Neural crest cell (in vitro differentiated cells): ENCODE measurements around the gene FBRSL1. TPM values are rescaled to one million over a fixed set of nuclear protein-coding genes. Genes with fewer than 3 reads are reported as not detected.

Source experiments
- DNase-seq: peaks from one replicate; pipeline ENCODE4 v3.0.0; 2021; ENCODE audit warnings: low read depth, mixed read lengths, low spot score
- H3K27ac Mint-ChIP-seq: one replicate; pipeline ENCODE4 v1.8.0; 2021; ENCODE audit warnings: mild to moderate bottlenecking, mixed read lengths; ENCODE audit not compliant: unreplicated experiment
- H3K27me3 Mint-ChIP-seq: 2 replicates; pipeline ENCODE4 v1.8.0; 2021; ENCODE audit warnings: low read depth, mild to moderate bottlenecking, mixed read lengths
- H3K36me3 Mint-ChIP-seq: 2 replicates; pipeline ENCODE4 v1.8.0; 2021; ENCODE audit warnings: low read depth, mild to moderate bottlenecking, mixed read lengths
- H3K4me1 Mint-ChIP-seq: 2 replicates; pipeline ENCODE4 v1.8.0; 2021; ENCODE audit warnings: mixed read lengths
- H3K4me3 Mint-ChIP-seq: one replicate; pipeline ENCODE4 v1.8.0; 2021; ENCODE audit warnings: mild to moderate bottlenecking, mixed read lengths
- H3K9me3 Mint-ChIP-seq: 2 replicates; pipeline ENCODE4 v1.8.0; 2021; ENCODE audit warnings: mixed read lengths
- total RNA-seq: library from RNA; stranded (reverse); gene quantifications from 2 replicates; pipeline ENCODE4 v1.2.1, GENCODE V29; 2021
- TF ChIP-seq, protein P1 (sequence below): fragments of 200-600 bp; sonication (generic); conservative IDR thresholded peaks from 2 replicates; pipeline ENCODE4 v1.5.0; 2021; ENCODE audit warnings: antibody characterized with exemption, mild to moderate bottlenecking

Gene FBRSL1
- total RNA-seq, 1 donor from 2014 or later = 118 TPM

DNA sequence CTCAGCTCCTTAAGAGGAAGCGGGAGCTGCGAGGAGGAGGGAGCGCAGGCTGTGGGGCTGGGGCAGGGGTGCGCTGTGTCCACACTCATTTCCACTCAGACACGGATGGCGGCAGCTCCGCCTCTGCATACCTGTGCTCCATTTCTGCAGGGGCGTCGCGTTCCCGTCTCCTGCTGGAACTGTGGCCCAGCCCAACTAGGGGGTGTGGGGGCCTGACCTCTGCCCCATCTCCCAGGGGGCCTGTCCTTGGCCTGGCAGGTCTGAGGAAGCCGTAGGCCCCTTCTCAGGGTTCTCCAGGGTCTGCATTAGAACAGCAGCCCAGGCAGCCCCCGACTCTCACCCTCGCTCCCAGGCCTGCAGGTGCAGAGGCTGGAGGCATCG is 31.2 kb downstream of the FBRSL1 start:
- Mint-ChIP-seq H3K9me3 (peaks cover 10% of the 10 kb centered on the region), H3K4me3 (no peak overlapping the region), H3K36me3 (peaks cover 18% of the 10 kb centered on the region), H3K27me3 (no peaks in the 10 kb centered on the region), H3K4me1 (peaks cover 4% of the 10 kb centered on the region), H3K27ac (no peak overlapping the region)
- TF ChIP-seq, protein P1, sequence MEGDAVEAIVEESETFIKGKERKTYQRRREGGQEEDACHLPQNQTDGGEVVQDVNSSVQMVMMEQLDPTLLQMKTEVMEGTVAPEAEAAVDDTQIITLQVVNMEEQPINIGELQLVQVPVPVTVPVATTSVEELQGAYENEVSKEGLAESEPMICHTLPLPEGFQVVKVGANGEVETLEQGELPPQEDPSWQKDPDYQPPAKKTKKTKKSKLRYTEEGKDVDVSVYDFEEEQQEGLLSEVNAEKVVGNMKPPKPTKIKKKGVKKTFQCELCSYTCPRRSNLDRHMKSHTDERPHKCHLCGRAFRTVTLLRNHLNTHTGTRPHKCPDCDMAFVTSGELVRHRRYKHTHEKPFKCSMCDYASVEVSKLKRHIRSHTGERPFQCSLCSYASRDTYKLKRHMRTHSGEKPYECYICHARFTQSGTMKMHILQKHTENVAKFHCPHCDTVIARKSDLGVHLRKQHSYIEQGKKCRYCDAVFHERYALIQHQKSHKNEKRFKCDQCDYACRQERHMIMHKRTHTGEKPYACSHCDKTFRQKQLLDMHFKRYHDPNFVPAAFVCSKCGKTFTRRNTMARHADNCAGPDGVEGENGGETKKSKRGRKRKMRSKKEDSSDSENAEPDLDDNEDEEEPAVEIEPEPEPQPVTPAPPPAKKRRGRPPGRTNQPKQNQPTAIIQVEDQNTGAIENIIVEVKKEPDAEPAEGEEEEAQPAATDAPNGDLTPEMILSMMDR = no peak
- DNase-seq = no peak

DNA sequence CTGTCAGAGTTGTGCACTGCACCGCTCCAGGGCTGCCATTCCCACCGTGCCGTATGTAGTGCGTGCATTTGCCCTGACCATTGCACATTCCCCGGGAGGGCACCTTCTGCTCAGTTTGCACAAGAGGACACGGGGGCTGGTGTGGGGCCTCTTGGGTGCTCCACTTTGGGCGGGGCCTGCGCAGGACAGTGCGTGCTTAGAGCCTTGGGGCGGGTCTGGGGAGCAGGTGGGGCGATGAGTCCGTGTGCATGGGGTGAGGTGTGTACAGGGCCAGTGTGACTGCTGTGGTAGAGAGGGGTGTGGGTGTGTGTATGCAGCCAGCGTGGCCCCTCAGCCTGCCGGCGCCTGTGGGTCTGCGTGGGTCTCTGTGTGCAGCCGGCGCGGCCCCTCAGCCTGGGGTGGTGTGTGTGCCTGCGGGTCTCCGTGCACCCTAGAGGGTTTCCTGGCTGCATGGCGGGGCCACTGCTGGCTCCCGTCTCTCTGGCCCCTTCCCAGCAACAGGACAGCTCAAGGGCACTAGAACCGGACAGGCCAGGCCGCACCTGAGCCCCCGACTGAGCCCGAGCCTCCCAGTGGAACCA is 31.9 kb downstream of the FBRSL1 start:
- no peak overlapping the region for H3K4me3 Mint-ChIP-seq
- H3K36me3 Mint-ChIP-seq = peaks cover 16% of the 10 kb centered on the region
- H3K4me1 Mint-ChIP-seq = peaks cover 4% of the 10 kb centered on the region
- no peak overlapping the region for H3K27ac Mint-ChIP-seq
- DNase-seq = no peak
- no peaks in the 10 kb centered on the region for H3K27me3 Mint-ChIP-seq
- TF ChIP-seq, protein P1 = no peak
- peaks cover 10% of the 10 kb centered on the region for H3K9me3 Mint-ChIP-seq

DNA sequence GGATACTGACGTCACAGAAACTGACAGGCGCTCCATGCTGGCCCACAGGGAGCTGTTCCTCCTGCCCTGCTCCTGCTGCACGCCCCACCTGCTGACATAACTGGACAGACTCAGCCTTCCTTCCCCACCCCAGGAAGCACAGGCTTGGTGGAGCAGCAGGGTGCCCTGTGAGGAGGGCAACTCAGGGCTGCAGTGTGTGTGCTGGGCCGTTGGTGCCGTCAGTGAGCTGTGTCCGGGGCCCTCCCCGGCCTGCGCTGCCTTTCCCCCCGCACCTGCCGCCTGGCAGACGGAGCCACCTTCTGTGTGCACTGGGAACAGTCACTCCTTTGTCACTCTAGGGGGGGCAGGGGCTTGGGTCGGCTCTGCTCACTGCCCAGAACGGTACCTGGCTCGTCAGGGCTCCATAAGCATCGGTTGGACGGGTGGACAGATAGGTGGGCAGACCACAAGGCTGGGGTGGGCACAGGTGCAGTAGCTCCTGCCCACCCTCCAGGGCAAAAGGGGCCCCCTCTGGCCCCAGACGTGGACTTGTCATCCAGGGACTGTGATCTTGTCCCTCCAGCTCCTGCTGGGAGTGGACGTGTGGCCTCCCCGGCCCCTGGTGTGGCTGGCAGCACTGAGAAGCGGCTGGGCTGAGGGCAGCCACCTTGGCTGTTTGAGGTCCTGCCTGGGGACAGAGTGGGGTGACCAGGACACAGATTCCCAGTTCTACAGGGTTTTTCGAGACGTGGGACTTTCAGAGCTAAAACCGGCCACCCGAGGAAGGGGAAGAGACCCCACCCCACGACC is 32.8 kb downstream of the FBRSL1 start:
- peaks cover 13% of the 10 kb centered on the region for H3K36me3 Mint-ChIP-seq
- H3K27me3 Mint-ChIP-seq = no peaks in the 10 kb centered on the region

DNA sequence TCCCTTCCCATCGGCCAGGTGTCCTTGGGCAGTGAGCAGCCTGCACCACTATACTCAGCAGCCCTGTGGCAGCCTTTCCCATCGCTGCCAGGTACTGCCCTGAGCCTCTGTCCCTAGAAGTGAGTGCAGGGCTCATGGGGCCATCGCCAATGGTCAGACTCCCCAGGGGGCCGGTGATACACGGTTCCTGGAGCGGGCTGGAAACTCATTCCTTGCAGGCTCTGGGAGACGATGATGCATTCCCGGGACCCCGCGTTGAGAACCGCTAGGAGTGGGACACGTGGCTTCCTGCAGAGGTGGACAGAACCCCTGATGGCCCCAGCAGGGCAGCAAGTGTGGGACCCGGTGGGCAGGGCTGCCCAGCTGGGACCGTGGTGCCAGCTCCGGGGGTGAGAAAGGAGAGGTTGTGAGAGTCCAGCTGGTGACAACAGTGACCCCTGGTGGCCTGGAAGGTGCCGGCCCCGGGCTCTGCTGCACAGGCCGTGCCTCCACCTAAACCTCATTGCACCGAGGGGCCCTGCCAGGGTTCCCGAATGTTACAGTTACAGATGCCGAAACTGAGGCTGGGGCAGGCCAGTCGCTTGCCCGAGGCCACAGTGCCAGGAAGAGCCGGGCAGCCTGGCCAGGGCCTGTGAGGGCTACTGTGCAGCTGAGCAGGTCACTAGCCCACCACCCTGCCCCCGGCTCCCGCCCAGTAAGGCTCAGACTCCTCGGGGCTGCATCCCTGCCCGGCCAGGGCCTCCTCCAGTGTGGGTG is 33.8 kb downstream of the FBRSL1 start:
- TF ChIP-seq, protein P1 = peak; percentile 90
- H3K27ac Mint-ChIP-seq = no peak overlapping the region
- peak; percentile 87 for DNase-seq
- H3K4me3 Mint-ChIP-seq = no peak overlapping the region
- peaks cover 2% of the 10 kb centered on the region for H3K9me3 Mint-ChIP-seq
- no peaks in the 10 kb centered on the region for H3K27me3 Mint-ChIP-seq
- H3K4me1 Mint-ChIP-seq = no peaks in the 10 kb centered on the region
- peaks cover 4% of the 10 kb centered on the region for H3K36me3 Mint-ChIP-seq

More for the DNA sequence above, 32.8 kb downstream of the FBRSL1 start:
- Mint-ChIP-seq H3K4me3 (no peak overlapping the region), H3K27ac (no peak overlapping the region), H3K4me1 (peaks cover 4% of the 10 kb centered on the region), H3K9me3 (peaks cover 10% of the 10 kb centered on the region)
- DNase-seq = no peak
- TF ChIP-seq, protein P1 = no peak

DNA sequence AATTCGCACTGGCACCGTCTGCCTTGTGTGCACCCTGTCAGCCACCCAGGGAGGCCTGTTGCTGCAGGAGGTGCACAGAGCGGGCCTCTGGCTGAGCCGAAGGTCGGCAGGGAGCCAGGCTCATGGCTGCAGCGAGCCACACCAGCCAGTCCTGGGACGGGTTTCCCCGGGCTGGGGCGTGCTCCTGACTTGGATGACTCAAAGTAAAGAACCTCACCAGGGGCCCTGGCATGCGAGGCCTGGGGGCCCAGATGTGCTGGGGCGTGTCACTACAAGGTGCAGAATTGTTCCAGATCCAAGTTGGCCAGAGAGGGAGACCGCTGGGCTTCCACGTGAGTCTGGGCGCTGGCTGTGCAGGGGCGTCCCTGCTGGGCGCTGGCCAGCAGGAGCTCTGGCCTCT is 34.5 kb downstream of the FBRSL1 start:
- DNase-seq = no peak
- no peaks in the 10 kb centered on the region for H3K9me3 Mint-ChIP-seq
- H3K4me1 Mint-ChIP-seq = no peaks in the 10 kb centered on the region
- TF ChIP-seq, protein P1 = no peak
- H3K36me3 Mint-ChIP-seq = no peaks in the 10 kb centered on the region
- H3K27ac Mint-ChIP-seq = no peak overlapping the region
- no peak overlapping the region for H3K4me3 Mint-ChIP-seq
- H3K27me3 Mint-ChIP-seq = no peaks in the 10 kb centered on the region
